A673 (cell line): Measurements from ENCODE around the gene PJVK.

Experiments
- EZH2 ChIP-seq: fragments of 200-600 bp; sonication (generic); IDR thresholded peaks from 2 replicates; pipeline ENCODE4 v1.6.1; 2017; ENCODE audit warnings: borderline replicate concordance, low read depth, mild to moderate bottlenecking, mixed read lengths, antibody characterized with exemption, low read length; ENCODE audit not compliant: poor library complexity, severe bottlenecking
- TF ChIP-seq, protein P1 (sequence below): fragments of 300-800, 200-600 bp; sonication (generic); conservative IDR thresholded peaks from 2 replicates; pipeline ENCODE4 v1.5.1; 2017; ENCODE audit warnings: low read depth, mild to moderate bottlenecking, antibody characterized with exemption, low read length, moderate library complexity, mixed read lengths

DNA sequence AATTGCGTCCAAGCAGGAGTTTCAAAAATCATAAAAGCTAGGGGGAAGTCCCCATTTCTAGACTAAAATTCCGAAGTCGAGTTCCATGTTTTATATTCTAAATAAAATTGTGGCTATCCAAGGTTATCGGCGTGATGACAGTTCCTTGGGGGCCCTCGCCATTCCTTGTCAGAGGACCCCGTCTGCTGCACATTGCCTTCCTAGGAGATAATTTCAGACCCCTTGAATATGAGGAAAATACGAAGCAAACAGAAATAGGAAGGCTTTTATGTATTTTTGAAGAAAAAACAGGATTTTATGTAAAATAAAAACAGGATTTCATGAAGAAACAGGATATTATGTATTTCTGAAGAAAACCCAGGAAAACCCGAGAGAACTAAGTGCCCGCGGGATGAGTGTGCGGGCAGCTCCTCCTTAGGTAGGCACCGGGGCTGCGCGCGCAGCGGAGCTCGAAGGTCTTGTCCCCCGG is 28.6 kb downstream of the PJVK start:
- no peak for TF ChIP-seq EZH2
- TF ChIP-seq, protein P1, sequence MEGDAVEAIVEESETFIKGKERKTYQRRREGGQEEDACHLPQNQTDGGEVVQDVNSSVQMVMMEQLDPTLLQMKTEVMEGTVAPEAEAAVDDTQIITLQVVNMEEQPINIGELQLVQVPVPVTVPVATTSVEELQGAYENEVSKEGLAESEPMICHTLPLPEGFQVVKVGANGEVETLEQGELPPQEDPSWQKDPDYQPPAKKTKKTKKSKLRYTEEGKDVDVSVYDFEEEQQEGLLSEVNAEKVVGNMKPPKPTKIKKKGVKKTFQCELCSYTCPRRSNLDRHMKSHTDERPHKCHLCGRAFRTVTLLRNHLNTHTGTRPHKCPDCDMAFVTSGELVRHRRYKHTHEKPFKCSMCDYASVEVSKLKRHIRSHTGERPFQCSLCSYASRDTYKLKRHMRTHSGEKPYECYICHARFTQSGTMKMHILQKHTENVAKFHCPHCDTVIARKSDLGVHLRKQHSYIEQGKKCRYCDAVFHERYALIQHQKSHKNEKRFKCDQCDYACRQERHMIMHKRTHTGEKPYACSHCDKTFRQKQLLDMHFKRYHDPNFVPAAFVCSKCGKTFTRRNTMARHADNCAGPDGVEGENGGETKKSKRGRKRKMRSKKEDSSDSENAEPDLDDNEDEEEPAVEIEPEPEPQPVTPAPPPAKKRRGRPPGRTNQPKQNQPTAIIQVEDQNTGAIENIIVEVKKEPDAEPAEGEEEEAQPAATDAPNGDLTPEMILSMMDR, result no peak
